ENCODE results near the gene ZNF559.

ZNF559 gene

DNA sequence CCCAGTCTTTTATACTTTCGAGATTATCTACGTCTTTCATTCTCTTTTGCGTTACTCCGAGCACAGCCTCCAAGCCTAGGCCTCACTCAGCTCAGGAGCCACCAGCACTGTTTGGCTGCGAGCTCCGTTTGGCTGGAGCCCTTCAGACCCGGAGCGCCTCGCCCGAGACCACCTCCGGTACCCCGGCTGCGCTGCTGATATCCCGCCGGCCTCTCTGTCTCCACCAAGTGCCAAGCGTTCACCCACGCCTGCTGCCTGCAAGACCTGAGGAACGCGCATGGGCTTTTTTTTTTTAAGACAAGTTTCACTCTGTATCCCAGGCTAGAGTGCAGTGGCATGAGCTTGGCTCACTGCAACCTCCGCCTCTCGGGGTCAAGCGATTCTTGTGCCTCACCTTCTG, 24.7 kb downstream of the ZNF559 start:
- peaks cover 0 to 4% of the 10 kb centered on the region in 2 donors for H3K36me3 ChIP-seq (ENCODE audit: control insufficient read depth in 2 of 2, insufficient read depth in 2 of 2, low read length in 2 of 2)
- no peak overlapping the region for H3K4me3 ChIP-seq (ENCODE audit: low read length in 2 of 2)
- no peak overlapping the region for H3K27ac ChIP-seq (ENCODE audit: low read depth in 2 of 2, low read length in 2 of 2)
- H3K9me3 ChIP-seq (ENCODE audit: control insufficient read depth in 2 of 2, low read length in 2 of 2), result peaks cover 41 to 44% of the 10 kb centered on the region in 2 donors
- H3K27me3 ChIP-seq (ENCODE audit: control insufficient read depth in 2 of 2, insufficient read depth in 2 of 2, low read length in 2 of 2), result no peaks in the 10 kb centered on the region
- H3K4me1 ChIP-seq (ENCODE audit: control insufficient read depth in 2 of 2, insufficient read depth in 2 of 2, low read length in 2 of 2), result no peaks in the 10 kb centered on the region
- no peak overlapping the region for H3K9ac ChIP-seq (ENCODE audit: low read depth in 1 of 2, low read length in 2 of 2)

- Histone ChIP-seq H3K36me3 (ENCODE audit: control insufficient read depth in 2 of 2, insufficient read depth in 2 of 2, low read length in 2 of 2) (peaks cover 0 to 3% of the 10 kb centered on the region in 2 donors), H3K9ac (ENCODE audit: low read depth in 1 of 2, low read length in 2 of 2) (no peak overlapping the region), H3K27me3 (ENCODE audit: control insufficient read depth in 2 of 2, insufficient read depth in 2 of 2, low read length in 2 of 2) (no peaks in the 10 kb centered on the region), H3K4me3 (ENCODE audit: low read length in 2 of 2) (no peak overlapping the region), H3K27ac (ENCODE audit: low read depth in 2 of 2, low read length in 2 of 2) (no peak overlapping the region), H3K9me3 (ENCODE audit: control insufficient read depth in 2 of 2, low read length in 2 of 2) (peaks cover 22 to 27% of the 10 kb centered on the region in 2 donors), H3K4me1 (ENCODE audit: control insufficient read depth in 2 of 2, insufficient read depth in 2 of 2, low read length in 2 of 2) (no peaks in the 10 kb centered on the region)
These were observed 28.5 kb downstream of the ZNF559 start for GRCh38 chr19:9352505-9352904.

DNA sequence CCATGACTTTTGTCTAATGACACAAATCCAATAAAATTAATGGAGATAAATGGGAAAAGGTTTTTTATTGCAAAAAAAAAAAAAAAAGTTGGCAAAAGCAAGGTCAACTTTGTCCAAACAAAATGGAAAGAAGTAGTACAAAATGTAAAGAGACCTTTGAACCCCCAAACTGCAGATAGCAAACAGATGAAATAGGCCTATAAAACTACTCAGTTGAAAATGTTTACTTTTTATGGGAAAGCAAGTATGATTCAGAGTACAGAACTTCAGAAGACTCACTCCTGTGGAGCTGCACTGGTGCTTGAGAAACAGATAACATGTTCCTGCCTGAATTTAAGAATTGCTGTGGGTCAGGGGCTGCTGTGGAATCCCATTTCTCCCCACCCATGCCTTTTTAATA, 29.0 kb downstream of the ZNF559 start:
- Histone ChIP-seq H3K27me3 (ENCODE audit: control insufficient read depth in 2 of 2, insufficient read depth in 2 of 2, low read length in 2 of 2) (no peaks in the 10 kb centered on the region), H3K4me1 (ENCODE audit: control insufficient read depth in 2 of 2, insufficient read depth in 2 of 2, low read length in 2 of 2) (no peaks in the 10 kb centered on the region), H3K36me3 (ENCODE audit: control insufficient read depth in 2 of 2, insufficient read depth in 2 of 2, low read length in 2 of 2) (peaks cover 0 to 3% of the 10 kb centered on the region in 2 donors), H3K27ac (ENCODE audit: low read depth in 2 of 2, low read length in 2 of 2) (no peak overlapping the region), H3K9ac (ENCODE audit: low read depth in 1 of 2, low read length in 2 of 2) (no peak overlapping the region), H3K9me3 (ENCODE audit: control insufficient read depth in 2 of 2, low read length in 2 of 2) (peaks cover 25 to 28% of the 10 kb centered on the region in 2 donors), H3K4me3 (ENCODE audit: low read length in 2 of 2) (no peak overlapping the region)

DNA sequence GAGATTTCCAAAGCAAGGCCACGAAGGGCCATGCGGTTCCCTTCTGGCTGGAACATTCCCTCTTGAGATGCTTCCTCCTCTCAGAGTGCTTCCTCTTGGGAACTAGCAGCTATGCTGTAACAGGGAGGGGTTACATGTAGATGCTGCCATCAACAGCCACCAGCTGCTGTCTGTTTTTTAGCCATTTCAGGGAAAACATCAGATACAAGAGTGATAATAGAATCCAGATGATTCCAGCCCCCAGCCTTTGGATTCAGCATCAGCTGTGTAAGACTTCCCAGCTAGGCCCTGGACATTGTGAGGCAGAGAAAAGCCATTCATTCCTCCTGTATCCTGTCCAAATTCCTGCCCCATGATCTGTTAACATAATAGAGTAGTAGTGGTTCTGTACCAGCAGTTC, 30.7 kb downstream of the ZNF559 start:
- Histone ChIP-seq H3K4me1 (ENCODE audit: control insufficient read depth in 2 of 2, insufficient read depth in 2 of 2, low read length in 2 of 2) (no peaks in the 10 kb centered on the region), H3K9me3 (ENCODE audit: control insufficient read depth in 2 of 2, low read length in 2 of 2) (peaks cover 16 to 26% of the 10 kb centered on the region in 2 donors), H3K27ac (ENCODE audit: low read depth in 2 of 2, low read length in 2 of 2) (no peak overlapping the region), H3K9ac (ENCODE audit: low read depth in 1 of 2, low read length in 2 of 2) (no peak overlapping the region), H3K27me3 (ENCODE audit: control insufficient read depth in 2 of 2, insufficient read depth in 2 of 2, low read length in 2 of 2) (no peaks in the 10 kb centered on the region), H3K4me3 (ENCODE audit: low read length in 2 of 2) (no peak overlapping the region), H3K36me3 (ENCODE audit: control insufficient read depth in 2 of 2, insufficient read depth in 2 of 2, low read length in 2 of 2) (peaks cover 0 to 3% of the 10 kb centered on the region in 2 donors)

GRCh38 chr19:9362905-9363304, 38.9 kb downstream of the ZNF559 start, which contains the start of gene ZNF177:
ZNF177 (plus strand) TSS chr19:9363013; CDS start chr19:9378312, 15,299 bp downstream.
- H3K4me1 ChIP-seq (ENCODE audit: control insufficient read depth in 2 of 2, insufficient read depth in 2 of 2, low read length in 2 of 2), result no peaks in the 10 kb centered on the region
- H3K27ac ChIP-seq (ENCODE audit: low read depth in 2 of 2, low read length in 2 of 2), result no peak within 1 kb of the TSS
- H3K36me3 ChIP-seq (ENCODE audit: control insufficient read depth in 2 of 2, insufficient read depth in 2 of 2, low read length in 2 of 2), result no peaks in the 10 kb centered on the region
- peaks cover 6 to 21% of the 10 kb centered on the region in 2 donors for H3K9me3 ChIP-seq (ENCODE audit: control insufficient read depth in 2 of 2, low read length in 2 of 2)
- no peak within 1 kb of the TSS for H3K4me3 ChIP-seq (ENCODE audit: low read length in 2 of 2)
- H3K27me3 ChIP-seq (ENCODE audit: control insufficient read depth in 2 of 2, insufficient read depth in 2 of 2, low read length in 2 of 2), result no peaks in the 10 kb centered on the region
- no peak within 1 kb of the TSS for H3K9ac ChIP-seq (ENCODE audit: low read depth in 1 of 2, low read length in 2 of 2)

DNA sequence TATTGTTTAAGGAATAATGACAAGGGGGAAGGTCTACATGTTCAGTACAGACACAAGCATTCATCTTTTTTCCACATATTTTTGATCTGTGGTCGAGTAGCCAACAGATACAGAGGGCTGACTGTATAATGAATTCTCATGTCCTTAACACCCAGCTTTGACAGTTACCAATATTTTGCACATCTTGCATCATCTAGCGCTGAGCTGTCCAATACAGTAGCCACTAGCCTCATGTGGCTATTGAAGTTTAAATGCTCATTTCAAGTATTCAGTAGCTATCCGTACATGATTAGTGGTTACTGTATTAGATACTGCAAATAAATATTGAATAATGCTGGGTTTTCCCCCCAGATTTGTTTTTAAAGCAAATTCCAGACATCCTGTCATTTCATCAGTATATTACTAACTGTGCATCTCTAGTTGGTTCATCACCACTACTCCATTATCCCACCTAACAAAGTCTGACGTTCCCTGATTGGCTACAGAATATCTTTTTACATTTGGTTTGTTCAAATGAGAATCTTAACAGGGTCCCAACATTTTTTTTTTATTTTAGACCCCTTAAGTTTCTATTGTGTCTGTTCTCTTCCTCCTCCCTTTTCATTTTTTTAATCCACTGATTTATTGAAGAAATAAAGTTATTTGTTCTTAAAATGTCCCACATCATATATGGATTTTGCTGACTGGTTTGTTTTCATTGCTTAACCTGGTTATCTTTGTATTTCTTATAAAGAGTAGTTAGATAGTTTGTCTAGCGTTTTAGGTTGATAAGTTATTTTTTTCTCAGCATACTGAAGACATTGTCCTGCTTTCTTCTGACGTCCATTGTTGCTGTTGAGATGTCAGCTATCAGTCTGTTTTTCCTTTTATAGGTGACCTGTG, 47.0 kb downstream of the ZNF559 start:
- Histone ChIP-seq H3K4me1 (ENCODE audit: control insufficient read depth in 2 of 2, insufficient read depth in 2 of 2, low read length in 2 of 2) (no peaks in the 10 kb centered on the region), H3K27me3 (ENCODE audit: control insufficient read depth in 2 of 2, insufficient read depth in 2 of 2, low read length in 2 of 2) (no peaks in the 10 kb centered on the region), H3K9me3 (ENCODE audit: control insufficient read depth in 2 of 2, low read length in 2 of 2) (peaks cover 12 to 15% of the 10 kb centered on the region in 2 donors), H3K9ac (ENCODE audit: low read depth in 1 of 2, low read length in 2 of 2) (no peak overlapping the region), H3K36me3 (ENCODE audit: control insufficient read depth in 2 of 2, insufficient read depth in 2 of 2, low read length in 2 of 2) (peaks cover 0 to 5% of the 10 kb centered on the region in 2 donors), H3K4me3 (ENCODE audit: low read length in 2 of 2) (no peak overlapping the region), H3K27ac (ENCODE audit: low read depth in 2 of 2, low read length in 2 of 2) (no peak overlapping the region)

GRCh38 chr19:9381361-9381785, 57.4 kb downstream of the ZNF559 start:
- Histone ChIP-seq H3K4me3 (ENCODE audit: low read length in 2 of 2) (no peak overlapping the region), H3K4me1 (ENCODE audit: control insufficient read depth in 2 of 2, insufficient read depth in 2 of 2, low read length in 2 of 2) (no peaks in the 10 kb centered on the region), H3K36me3 (ENCODE audit: control insufficient read depth in 2 of 2, insufficient read depth in 2 of 2, low read length in 2 of 2) (peaks cover 29 to 58% of the 10 kb centered on the region in 2 donors), H3K27me3 (ENCODE audit: control insufficient read depth in 2 of 2, insufficient read depth in 2 of 2, low read length in 2 of 2) (no peaks in the 10 kb centered on the region), H3K9ac (ENCODE audit: low read depth in 1 of 2, low read length in 2 of 2) (no peak overlapping the region), H3K9me3 (ENCODE audit: control insufficient read depth in 2 of 2, low read length in 2 of 2) (peaks cover 63 to 80% of the 10 kb centered on the region in 2 donors), H3K27ac (ENCODE audit: low read depth in 2 of 2, low read length in 2 of 2) (no peak overlapping the region)

All from mucosa of rectum (tissue), 2 donors.